Stimulated activated CD4-positive, alpha-beta T cell treated with anti-CD3 and anti-CD28 coated beads, Interleukin-4, amount 100 ng/mL, for 48 hours (primary cell): Measurements from ENCODE around the gene NR1H4.
"Not testable (repeated sequence)": the region's sequence is repeated elsewhere in the genome, so short reads cannot be mapped to it uniquely, and the experiment has no call there.

Experiments
- DNase-seq, 2 donors: peaks; one replicate each; pipeline ENCODE4 v3.0.0-alpha.2; 2020; ENCODE audit warnings: low read depth in 2 of 2

Gene NR1H4

GRCh38 chr12:100566887-100567637 lies 93.4 kb downstream of the NR1H4 start:
- no peak for DNase-seq

GRCh38 chr12:100567945-100568344 lies 94.3 kb downstream of the NR1H4 start:
- DNase-seq = no peak

- DNase-seq = no peak
Measured at GRCh38 chr12:100572184-100572583, 98.5 kb downstream of the NR1H4 start.

DNA sequence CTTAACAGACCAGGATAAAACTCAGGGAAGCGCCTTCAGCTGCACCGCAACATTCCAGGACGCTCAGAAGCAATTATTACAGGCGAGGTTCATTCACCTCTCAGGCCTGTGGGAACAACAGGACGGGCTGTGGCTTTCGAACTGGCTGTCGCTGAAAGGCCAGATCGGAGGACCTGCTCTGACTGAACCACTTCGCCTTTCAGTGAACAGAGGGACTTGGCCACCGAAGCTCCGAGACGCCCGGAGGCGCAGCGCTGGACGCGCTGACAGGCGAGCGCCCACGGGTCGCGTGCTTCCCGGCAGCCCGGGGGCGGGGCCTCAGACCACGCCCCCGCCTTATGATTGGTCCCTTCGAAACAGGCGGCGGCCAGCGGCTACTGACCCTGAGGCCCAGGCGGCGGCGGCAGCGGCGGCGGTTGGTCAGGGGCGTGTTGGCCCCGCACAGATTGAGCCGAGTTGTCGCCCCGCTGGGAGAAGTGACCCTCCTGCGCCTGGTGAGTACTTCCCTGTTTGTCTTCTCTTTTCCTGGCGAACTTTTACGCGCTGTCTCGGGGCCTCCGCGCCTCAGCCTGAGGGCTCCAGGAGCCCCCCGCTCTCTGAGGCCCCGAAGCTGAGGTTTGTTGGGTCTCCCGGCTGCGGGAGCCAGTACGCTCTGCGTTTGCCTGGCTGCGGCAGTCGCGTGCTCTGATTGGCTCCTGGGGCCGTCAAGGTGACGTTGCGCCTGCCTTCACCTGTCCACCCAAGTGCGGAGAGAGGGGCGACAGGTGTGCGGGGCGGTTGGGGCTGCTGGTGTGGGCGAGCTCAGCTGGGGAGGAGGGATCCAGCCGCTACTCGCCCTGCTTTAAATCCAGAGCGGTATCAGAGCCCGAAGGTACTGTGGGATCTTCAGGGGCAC lies 99.9 kb downstream of the NR1H4 start, which contains the start of gene GAS2L3:
TSS of gene GAS2L3 (plus strand) at position 393 of the 895 bp plus-strand sequence. CDS start 21,221 bp downstream, outside the sequence.
- peak; percentile 47 to 49 for DNase-seq

DNA sequence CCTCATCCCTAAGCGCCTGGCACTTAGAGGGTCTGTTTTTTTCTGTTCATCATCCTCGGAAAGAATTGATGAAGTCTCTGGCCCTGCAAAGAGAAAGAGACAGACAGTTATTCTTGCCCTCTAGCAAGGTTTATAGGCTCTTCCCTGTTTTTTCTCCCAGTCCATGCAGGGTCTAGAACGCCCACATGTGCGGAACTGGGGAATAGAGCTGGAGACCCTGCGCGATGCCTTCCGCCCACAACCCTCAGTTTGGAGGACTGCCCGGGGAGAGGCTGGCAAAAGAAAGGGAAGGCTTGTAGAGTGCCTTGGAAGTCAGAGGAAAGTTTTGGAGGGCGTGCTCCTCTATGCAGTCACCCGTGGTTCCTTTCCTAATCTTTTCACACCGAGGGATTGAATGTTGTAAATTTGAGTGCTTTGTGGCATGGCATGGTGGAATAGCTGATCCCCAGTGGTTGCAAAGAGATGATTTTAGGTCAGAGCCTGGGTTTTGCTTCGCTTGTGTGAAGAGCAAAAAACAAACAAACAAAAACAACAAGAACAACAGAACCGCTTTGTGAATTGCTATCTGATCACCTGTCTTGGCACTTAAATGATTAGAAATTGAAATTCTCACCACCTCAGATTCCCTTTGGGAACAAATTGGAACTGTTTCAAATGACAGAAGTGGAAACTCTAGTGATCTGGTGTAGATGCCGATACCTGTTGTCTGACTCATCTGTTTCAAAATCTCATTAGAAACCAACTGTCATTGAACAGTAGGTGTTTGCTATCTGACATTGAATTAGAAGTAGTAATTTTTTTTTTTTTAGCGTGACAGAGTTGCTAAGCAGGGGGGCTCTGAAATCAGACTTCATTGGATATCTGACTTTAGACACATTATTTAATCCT lies 100.8 kb downstream of the NR1H4 start:
- DNase-seq = no peak

- no peak for DNase-seq
Measured at GRCh38 chr12:100576331-100577036, 102.8 kb downstream of the NR1H4 start.

- DNase-seq = no peak
Measured at GRCh38 chr12:100578923-100579322, 105.3 kb downstream of the NR1H4 start.

DNA sequence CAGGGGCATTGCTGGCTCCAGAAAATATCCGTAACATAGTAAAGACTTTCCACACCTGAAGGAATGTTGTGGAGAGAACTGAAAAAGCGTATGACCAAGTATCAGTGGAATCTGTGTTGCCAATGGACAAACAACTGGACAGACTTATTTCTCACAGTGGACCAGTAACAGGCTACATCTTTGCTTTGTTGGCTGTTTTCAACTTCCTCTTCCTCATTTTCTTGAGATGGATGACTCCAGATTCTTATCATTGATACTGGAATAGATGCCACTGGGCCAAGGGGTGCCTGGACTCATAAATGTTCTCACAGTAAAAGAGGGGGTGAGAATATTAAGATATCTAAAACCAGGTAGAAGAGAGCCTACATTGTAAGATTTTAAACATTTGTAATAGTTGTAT lies 106.2 kb downstream of the NR1H4 start:
- DNase-seq = no peak

DNA sequence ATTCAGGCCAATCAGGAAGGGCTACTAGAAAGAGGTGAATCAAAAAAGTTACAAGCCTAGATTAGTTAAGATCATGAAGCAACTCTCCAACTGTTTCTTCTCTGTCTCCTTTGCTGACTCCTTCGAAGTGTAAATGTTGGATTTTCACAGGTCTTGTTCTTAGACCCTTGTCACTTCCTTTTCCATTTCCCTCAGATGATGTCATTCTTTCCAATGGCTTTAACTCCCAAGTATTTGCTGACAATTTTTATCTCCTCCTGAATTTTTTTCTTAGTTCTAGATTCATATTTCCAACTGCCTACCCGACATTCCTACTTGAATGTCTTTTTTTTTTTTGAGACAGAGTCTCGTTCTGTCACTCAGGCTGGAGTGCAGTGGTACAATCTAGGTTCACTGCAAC lies 110.6 kb downstream of the NR1H4 start:
- no peak for DNase-seq

- no peak for DNase-seq
Measured at GRCh38 chr12:100591979-100592378, 118.3 kb downstream of the NR1H4 start.

DNA sequence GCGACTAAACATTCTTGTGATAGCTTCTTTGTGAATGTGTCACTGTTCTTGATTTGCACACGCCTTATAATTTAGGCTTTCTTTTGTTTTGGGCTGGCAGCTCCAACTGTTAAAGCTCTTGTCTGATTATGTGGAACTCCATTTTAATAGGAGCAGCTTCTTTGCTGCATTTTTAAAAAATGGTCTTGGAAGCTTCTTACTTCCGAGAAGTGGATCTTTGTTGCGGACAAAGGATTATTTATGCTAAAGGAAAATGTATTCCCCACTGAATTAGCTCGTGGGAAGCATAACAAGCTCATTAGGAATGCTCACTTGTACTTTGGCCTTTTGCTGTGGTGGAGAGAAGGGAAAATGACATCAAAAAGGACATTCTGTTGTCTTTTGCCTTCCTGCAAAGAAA lies 119.8 kb downstream of the NR1H4 start:
- no peak for DNase-seq

DNA sequence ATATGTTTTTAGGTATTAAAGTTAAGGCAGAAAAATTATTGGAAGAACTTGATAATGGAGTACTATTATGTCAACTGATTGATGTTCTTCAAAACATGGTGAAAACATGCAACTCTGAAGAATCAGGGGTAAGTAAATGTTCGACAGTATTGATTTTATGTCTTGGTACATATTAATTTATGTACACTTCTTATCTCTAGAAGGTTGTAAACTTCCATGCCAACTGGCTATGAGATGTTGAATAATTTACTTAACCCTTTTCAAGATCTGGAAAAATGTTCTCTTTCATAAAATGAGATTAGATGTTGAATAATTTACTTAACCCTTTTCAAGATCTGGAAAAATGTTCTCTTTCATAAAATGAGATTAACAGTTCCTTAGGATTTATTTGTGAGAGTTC lies 128.0 kb downstream of the NR1H4 start:
- no peak for DNase-seq

- DNase-seq = not testable (repeated sequence)
Measured at GRCh38 chr12:100602997-100603396, 129.3 kb downstream of the NR1H4 start.

DNA sequence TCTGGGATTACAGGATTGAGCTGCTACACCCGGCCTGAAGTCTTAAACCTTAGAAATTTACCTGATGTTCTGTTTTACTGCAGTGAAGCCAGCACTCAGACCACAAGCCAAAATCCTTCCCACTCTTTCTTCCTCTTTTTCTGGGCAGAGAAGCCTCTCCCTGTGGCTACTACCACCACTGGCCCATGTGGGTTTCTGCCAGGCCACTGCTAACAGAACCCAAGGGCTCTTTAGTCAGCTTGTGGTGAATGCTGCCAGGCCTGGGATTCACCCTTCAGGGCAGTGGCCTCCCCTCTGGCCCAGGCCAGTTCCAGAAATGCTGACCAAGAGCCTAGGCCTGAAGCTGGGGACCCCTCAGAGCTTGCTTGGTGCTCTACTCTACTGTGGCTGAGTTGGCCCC lies 135.1 kb downstream of the NR1H4 start:
- DNase-seq = no peak

- DNase-seq = no peak
Measured at GRCh38 chr12:100610666-100611430, 137.2 kb downstream of the NR1H4 start.

GRCh38 chr12:100612606-100613005 lies 138.9 kb downstream of the NR1H4 start:
- no peak for DNase-seq
